Measurements from ENCODE around the gene PLCG2.
A peak's percentile ranks its signal among the peaks of the same experiment; 100 is the strongest.
"Not testable (repeated sequence)": the region's sequence is repeated elsewhere in the genome, so short reads cannot be mapped to it uniquely, and the experiment has no call there.

PLCG2 gene

GRCh38 chr16:81778861-81779535 is at the start of gene PLCG2:
Gene PLCG2 (plus strand): TSS chr16:81779291. CDS start chr16:81785990, 6,699 bp downstream.
- no peak for DNase-seq (ENCODE audit: low read depth)

GRCh38 chr16:81729451-81729850 is 49.6 kb upstream of the PLCG2 start:
- no peak for DNase-seq (ENCODE audit: low read depth)

GRCh38 chr16:81730090-81731051 is 48.7 kb upstream of the PLCG2 start:
- peak; percentile 38 for DNase-seq (ENCODE audit: low read depth)

- no peak for DNase-seq (ENCODE audit: low read depth)
Observed at GRCh38 chr16:81731649-81732048, 47.4 kb upstream of the PLCG2 start.

- DNase-seq (ENCODE audit: low read depth) = no peak
Observed at GRCh38 chr16:81732699-81733098, 46.4 kb upstream of the PLCG2 start.

- no peak for DNase-seq (ENCODE audit: low read depth)
Observed at GRCh38 chr16:81733295-81733694, 45.8 kb upstream of the PLCG2 start.

GRCh38 chr16:81734632-81735434 is 44.3 kb upstream of the PLCG2 start:
- no peak for DNase-seq (ENCODE audit: low read depth)

GRCh38 chr16:81737885-81738536 is 41.1 kb upstream of the PLCG2 start:
- DNase-seq (ENCODE audit: low read depth) = peak; percentile 31

- no peak for DNase-seq (ENCODE audit: low read depth)
Observed at GRCh38 chr16:81738783-81739496, 40.2 kb upstream of the PLCG2 start.

- DNase-seq (ENCODE audit: low read depth) = no peak
Observed at GRCh38 chr16:81739503-81739902, 39.6 kb upstream of the PLCG2 start.

- no peak for DNase-seq (ENCODE audit: low read depth)
Observed at GRCh38 chr16:81740169-81740568, 38.9 kb upstream of the PLCG2 start.

- DNase-seq (ENCODE audit: low read depth) = not testable (repeated sequence)
Observed at GRCh38 chr16:81741430-81741770, 37.7 kb upstream of the PLCG2 start.

- DNase-seq (ENCODE audit: low read depth) = no peak
Observed at GRCh38 chr16:81744385-81744784, 34.7 kb upstream of the PLCG2 start.

GRCh38 chr16:81744911-81745310 is 34.2 kb upstream of the PLCG2 start:
- no peak for DNase-seq (ENCODE audit: low read depth)

- DNase-seq (ENCODE audit: low read depth) = no peak
Observed at GRCh38 chr16:81745704-81746558, 33.2 kb upstream of the PLCG2 start.

GRCh38 chr16:81746566-81746965 is 32.5 kb upstream of the PLCG2 start:
- no peak for DNase-seq (ENCODE audit: low read depth)

GRCh38 chr16:81748476-81749198 is 30.5 kb upstream of the PLCG2 start:
- no peak for DNase-seq (ENCODE audit: low read depth)

GRCh38 chr16:81752225-81752875 is 26.7 kb upstream of the PLCG2 start:
- DNase-seq (ENCODE audit: low read depth) = no peak

GRCh38 chr16:81752876-81753227 is 26.2 kb upstream of the PLCG2 start:
- no peak for DNase-seq (ENCODE audit: low read depth)
